NCI-H2196 treated with DMSO at 0.1 percent for 48 hours (cell line): Measurements from ENCODE around the gene ETFDH.
"Not testable (repeated sequence)": the region's sequence is repeated elsewhere in the genome, so short reads cannot be mapped to it uniquely, and the experiment has no call there.

Source experiments
- DNase-seq: peaks from one replicate; lab custom pipeline; 2025; ENCODE audit not compliant: unreplicated experiment; lab: John Stamatoyannopoulos, UW

ETFDH gene

DNA sequence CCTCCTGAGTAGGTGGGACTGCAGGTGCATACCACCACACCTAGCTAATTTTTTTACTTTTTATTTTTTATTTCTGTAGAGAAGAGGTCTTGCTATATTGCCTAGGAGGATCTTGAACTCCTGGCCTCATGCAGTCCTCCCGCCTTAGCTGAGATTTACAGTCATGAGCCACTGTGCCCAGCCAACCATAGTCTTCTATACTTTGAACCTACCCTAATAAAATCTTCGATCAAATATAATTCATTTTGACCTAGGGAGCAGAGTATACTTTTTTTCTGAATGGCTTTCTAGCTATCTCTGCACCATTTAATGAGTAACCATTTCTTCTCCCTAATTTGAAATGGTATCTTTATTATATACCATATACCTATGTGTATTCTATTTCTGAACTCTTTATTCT is 6.7 kb downstream of the ETFDH start:
- DNase-seq, result no peak

GRCh38 chr4:158681629-158682028 is 9.5 kb downstream of the ETFDH start:
- no peak for DNase-seq

GRCh38 chr4:158682066-158682465 is 10.0 kb downstream of the ETFDH start:
- DNase-seq, result no peak

GRCh38 chr4:158688813-158689212 is 16.7 kb downstream of the ETFDH start:
- no peak for DNase-seq

DNA sequence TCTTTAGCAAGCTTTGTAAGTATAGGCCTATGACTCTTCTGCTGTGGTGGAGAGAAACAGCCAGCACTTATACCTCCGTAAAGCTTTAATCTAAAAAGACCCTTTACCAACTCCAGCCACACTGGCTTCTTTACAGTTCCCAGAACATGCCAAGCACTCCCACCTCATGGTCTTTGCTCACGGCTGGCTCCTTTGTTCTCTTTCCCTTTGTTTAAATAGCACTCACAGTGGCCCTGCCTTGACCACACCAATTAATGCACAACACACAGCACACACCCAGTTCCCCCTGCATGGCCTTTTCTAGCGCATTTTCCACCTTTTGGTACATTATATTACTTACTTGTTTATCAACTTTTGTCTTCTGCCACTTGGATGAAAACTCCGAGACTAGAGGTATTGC is 32.2 kb downstream of the ETFDH start:
- no peak for DNase-seq

DNA sequence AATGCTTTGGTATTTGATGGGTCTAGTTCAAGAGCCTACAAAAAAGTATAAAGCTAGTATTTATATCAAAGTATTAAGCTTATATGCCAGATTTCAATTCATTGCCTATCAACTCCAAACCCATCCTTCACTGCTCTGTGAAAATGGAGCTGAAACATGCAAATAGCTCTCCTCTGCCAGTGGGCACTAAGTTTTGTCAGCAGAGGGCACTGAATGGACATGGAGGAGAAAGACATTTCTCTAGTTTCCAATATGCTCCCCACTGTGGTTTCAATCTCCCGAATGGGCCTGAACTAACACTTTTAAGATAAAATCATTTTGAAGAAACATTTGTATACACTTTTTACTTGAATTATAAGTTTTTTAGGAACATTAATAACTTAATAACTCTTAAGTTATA is 38.7 kb downstream of the ETFDH start:
- no peak for DNase-seq

DNA sequence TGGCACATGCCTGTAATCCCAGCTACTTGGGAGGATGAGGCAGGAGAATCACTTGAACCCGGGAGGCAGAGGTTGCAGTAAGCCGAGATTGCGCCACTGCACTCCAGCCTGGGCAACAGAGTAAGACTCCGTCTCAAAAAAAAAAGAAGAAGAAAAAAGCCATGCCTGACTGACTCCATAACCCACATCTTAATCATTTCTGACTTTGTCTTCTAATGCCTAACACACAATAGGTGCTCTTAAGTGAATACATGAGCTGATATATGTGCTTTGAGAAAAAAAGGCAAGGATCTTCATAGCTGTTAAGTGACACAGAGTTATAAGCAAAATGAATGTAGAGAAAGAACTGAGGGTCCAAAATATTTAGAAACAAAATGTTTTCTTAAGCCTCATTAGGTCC is 40.5 kb downstream of the ETFDH start:
- not testable (repeated sequence) for DNase-seq

DNA sequence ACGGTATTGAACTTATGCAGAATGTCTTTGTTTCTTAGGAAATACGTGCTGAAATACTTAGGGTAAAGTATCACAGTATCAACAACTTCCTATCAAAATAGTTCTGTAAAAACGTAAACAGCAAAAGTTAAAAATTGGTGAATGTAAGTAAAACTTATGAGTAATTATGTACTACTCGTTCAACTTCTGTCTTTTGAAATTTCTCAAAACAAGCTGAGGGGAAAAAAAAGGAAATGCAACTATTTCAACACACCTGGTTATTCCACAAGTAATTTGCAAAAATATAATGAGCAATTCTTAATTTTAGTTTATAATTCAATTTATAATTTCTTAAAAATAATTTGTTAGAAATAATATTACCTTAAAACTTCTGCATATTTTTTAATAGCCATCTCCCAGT is 42.8 kb downstream of the ETFDH start:
- no peak for DNase-seq

DNA sequence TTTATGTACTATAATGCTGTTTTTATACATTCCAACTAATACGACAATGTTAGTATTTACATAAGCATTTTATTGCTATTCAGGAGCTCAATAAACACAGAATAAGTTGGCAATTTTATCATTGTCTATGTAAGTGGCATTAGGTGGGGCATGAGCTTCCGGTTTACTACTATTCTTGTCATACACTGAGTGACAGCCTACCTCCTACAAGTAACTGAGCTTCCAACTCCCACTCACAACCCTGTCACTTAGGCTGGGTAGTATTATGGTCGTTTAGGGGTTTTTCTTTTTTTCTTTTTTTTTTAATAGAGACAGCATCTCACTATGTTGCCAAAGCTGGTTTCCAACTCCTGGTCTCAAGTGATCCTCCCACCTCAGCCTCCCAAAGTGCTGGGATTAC is 43.7 kb downstream of the ETFDH start:
- DNase-seq, result no peak

- DNase-seq, result no peak
These were observed 49.6 kb downstream of the ETFDH start for GRCh38 chr4:158721680-158722079.

DNA sequence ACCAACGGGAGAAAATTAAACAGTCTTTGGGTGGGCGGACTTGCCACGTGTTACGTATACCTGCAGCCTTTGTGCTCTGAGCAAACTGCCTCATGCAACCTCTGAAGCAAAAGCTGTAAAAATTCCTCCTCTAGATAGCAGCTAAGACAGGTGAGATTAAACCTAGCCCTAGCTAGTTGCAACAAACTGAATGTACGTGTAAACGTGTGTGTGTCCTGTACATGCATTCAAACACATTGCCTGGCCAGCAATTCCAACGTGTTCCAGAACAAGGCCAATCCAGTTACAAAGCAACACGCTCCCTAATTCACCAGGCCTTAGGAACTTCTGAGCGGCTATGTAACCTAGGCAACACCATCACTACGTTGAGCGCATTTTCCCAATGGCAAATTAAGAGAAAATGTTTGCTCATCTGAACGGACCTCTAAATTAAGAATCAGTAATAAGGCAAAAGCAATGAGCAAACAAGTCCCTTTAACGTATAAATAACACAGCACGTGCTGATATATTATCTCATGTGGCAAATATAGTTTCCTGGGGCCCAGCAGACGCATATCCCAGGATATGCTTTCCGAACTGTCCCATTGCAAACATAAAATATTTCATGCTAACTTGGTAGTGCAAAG is 50.3 kb downstream of the ETFDH start:
- no peak for DNase-seq

DNA sequence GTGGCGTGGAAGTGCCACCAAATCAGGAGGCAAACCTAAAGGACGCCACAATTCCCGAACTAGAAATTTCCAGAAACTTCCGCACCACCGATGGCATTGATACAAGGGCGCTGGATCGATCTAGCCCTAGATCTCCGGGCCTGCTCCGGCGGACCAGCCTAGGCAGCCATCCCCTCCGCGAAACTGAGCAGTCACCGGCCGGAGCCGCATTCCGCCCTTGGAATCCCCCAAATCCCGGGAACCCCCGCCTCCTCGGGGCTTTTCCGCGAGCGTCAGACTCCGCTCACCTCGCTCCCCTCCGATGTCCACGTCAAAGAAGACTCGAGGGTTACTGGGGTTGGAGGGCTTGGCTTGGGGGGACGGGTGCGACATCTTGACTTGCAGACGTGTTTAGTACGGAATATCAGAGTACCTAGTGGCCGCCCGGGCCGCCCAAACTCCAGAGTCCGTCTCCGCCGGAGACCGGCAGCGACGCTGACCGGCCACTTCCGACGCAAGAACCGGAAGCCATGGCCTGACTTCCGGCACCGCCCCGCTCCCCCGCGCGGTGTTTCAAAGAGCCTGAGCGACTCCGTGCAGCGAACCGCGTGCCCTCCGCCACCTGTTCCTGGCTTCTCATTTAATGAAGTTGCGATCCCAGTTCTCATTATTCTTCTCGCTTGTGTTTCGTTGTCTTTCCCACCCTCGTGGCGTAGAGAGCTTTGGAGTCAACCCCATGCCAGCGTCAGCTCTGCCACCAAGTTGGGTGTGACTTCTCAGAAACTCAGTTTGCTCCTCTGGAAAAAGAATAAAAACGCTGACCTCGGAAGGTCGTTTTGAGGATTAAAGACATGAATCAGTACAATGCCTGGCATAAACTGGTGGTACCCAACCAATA is 51.1 kb downstream of the ETFDH start, which contains the start of gene PPID:
TSS of gene PPID (minus strand) at position 480 of the 877 bp plus-strand sequence. CDS start at position 372, 108 bp downstream.
- peak; percentile 21 for DNase-seq

- DNase-seq, result no peak
These were observed 52.5 kb downstream of the ETFDH start for GRCh38 chr4:158724637-158725036.

GRCh38 chr4:158726633-158727032 is 54.5 kb downstream of the ETFDH start:
- no peak for DNase-seq

DNA sequence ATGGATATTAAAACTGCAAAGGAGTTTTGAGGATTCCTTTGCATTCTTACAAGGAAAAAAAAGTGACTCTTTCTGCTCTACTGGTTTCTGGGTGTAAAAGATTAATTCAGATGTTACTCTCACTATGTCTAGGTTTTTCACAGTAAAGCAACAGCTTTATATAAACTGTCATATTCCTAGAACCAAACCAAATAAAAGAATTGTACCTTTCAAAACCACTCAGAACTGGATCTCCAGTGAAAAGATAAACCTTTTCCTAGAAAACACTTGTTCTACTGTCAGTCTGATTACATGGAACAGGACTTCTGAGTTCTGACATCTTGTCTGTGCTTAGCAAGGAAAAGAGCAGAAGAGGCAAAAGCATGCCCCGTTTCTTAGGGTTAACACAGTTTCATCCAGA is 56.1 kb downstream of the ETFDH start:
- DNase-seq, result no peak

- DNase-seq, result peak; percentile 6
These were observed 57.8 kb downstream of the ETFDH start for GRCh38 chr4:158729716-158730559.

GRCh38 chr4:158738866-158739265 is 66.8 kb downstream of the ETFDH start:
- DNase-seq, result no peak

DNA sequence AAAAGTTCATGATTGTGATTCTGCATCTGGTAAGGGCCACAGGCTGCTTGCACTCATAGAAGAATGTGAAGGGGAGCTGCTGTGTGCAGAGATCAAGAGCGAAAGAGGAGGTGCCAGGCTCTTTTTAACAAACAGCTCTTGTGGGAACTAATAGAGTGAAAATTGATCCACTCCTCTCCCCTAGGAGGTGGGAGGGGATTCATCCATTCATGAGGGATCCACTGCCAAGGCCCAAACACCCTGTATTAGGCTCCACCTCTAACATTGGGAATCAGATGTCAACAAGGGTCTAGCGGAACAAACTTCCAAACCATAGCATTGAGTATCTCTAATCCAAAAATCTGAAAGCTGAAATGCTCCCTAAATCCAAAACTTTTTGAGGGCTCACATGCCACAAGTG is 67.5 kb downstream of the ETFDH start:
- DNase-seq, result no peak

DNA sequence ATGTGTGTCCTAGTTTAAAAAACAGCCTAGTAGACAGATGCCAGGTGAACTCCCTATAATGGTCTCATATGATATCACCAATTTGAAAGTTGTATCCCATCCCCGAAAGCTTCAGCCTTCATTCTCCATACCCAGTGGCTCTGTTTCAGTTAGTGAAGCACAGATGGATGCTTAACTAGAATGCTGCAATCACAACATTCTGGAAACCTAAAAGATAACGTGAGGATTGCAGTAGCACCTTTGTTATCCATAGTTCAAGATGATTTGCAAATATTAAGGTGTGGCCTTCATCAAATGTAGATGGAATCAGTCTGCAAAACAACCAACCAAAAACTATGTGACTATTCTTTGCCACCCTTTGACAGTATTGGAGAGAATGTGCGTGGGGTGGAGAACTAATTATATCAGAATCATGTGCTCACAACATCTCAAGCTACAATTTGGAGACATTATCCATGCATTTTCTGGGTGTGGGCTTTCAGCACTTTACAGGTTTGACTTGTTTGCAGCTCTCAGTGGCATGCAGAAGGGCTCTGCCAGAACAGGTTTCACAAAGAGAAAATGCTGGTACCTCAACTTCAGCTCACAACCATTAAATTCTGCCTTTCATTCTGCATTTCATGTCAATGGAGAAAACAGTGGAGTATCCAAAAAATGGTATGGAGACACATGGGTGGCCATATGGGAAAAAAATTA is 69.4 kb downstream of the ETFDH start:
- no peak for DNase-seq

DNA sequence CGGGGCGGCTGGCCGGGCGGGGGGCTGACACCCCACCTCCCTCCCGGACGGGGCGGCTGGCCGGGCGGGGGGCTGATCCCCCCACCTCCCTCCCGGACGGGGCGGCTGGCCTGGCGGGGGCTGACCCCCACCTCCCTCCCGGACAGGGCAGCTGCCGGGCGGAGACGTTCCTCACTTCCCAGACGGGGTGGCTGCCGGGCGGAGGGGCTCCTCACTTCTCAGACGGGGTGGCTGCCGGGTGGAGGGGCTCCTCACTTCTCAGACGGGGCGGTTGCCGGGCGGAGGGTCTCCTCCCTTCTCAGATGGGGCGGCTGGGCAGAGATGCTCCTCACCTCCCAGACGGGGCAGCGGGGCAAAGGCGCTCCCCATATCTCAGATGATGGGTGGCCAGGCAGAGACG is 74.4 kb downstream of the ETFDH start:
- DNase-seq, result not testable (repeated sequence)

GRCh38 chr4:158750379-158750778 is 78.3 kb downstream of the ETFDH start:
- DNase-seq, result no peak
